ENCODE data around the gene STAB2.

STAB2 gene

DNA sequence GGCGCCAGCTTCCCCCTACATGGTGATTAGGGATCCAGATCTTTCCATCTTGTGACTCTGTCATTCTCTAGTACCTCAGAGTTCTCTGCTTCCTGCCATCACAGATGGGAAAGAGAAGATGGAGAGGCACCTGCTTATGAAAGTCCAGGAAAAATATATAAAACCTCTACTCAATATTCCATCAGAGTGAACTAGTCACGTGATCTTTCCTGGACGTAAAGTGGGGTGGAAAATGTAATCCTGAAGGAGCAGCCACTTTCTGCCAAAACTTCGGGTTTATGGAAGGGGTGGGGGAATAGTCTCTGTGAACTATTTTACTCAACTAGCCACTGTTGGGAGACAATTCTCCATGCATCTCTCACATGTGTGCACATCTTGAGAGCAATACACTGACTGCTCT lies 47.7 kb downstream of the STAB2 start:
- Histone ChIP-seq H3K9ac (ENCODE audit: low read length) (no peak overlapping the region), H3K79me2 (ENCODE audit: low read length) (no peaks in the 10 kb centered on the region), H4K20me1 (ENCODE audit: insufficient read depth, low read length) (no peaks in the 10 kb centered on the region), H3K4me2 (ENCODE audit: low read depth, low read length) (no peak overlapping the region), H3K9me2 (replicated peaks; ENCODE audit: insufficient read depth, low read length) (no peaks in the 10 kb centered on the region), H3K9me3 (replicated peaks; ENCODE audit: insufficient read depth, low read length) (no peaks in the 10 kb centered on the region), H3K4me3 (ENCODE audit: low read length) (no peak overlapping the region), H3K36me3 (replicated peaks; ENCODE audit: insufficient read depth, low read length) (no peaks in the 10 kb centered on the region), H3K4me1 (ENCODE audit: low read length) (peaks cover 2% of the 10 kb centered on the region; the same call in 1 of the 2 replicates), H2AFZ (ENCODE audit: low read length) (no peak overlapping the region), H3K27ac (ENCODE audit: low read length) (no peak overlapping the region), H3K27me3 (replicated peaks; ENCODE audit: insufficient read depth, low read length) (no peaks in the 10 kb centered on the region), H3F3A (ENCODE audit: insufficient read depth, low read length) (no peaks in the 10 kb centered on the region)
- no peak for DNase-seq
- TF ChIP-seq, protein P1, sequence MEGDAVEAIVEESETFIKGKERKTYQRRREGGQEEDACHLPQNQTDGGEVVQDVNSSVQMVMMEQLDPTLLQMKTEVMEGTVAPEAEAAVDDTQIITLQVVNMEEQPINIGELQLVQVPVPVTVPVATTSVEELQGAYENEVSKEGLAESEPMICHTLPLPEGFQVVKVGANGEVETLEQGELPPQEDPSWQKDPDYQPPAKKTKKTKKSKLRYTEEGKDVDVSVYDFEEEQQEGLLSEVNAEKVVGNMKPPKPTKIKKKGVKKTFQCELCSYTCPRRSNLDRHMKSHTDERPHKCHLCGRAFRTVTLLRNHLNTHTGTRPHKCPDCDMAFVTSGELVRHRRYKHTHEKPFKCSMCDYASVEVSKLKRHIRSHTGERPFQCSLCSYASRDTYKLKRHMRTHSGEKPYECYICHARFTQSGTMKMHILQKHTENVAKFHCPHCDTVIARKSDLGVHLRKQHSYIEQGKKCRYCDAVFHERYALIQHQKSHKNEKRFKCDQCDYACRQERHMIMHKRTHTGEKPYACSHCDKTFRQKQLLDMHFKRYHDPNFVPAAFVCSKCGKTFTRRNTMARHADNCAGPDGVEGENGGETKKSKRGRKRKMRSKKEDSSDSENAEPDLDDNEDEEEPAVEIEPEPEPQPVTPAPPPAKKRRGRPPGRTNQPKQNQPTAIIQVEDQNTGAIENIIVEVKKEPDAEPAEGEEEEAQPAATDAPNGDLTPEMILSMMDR (IDR thresholded peaks at IDR 0.05; ENCODE audit: low read length): no peak
- TF ChIP-seq EZH2phosphoT487 (IDR thresholded peaks at IDR 0.05; ENCODE audit: low read length): no peak
- TF ChIP-seq EZH2 (optimal IDR thresholded peaks at IDR 0.05; ENCODE audit: low read depth, low read length): no peak

DNA sequence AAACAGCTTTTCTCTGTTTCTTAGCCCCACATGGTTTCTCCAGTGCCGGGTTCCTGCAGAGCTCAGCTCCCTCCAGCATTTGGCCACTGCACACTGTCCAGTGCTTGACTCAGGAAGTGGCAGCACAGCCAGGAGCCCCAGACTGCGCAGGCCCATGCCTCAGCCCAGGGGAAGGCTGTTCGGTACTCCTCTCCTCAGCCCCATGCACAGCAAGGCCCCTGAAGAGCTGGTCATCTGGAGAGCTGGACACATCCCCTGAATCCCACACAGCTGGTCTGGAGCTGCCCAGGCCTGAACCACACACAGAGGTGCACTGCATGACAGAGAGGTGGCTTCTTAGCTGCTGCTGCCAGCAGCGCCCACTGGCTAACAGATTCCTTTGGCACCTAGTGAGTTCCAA lies 48.3 kb downstream of the STAB2 start:
- no peaks in the 10 kb centered on the region for H3K9me2 ChIP-seq (replicated peaks; ENCODE audit: insufficient read depth, low read length)
- TF ChIP-seq EZH2 (optimal IDR thresholded peaks at IDR 0.05; ENCODE audit: low read depth, low read length): no peak
- TF ChIP-seq, protein P1 (IDR thresholded peaks at IDR 0.05; ENCODE audit: low read length): no peak
- TF ChIP-seq EZH2phosphoT487 (IDR thresholded peaks at IDR 0.05; ENCODE audit: low read length): no peak
- peaks cover 6% of the 10 kb centered on the region; the same call in 1 of the 2 replicates for H3F3A ChIP-seq (ENCODE audit: insufficient read depth, low read length)
- H3K9me3 ChIP-seq (replicated peaks; ENCODE audit: insufficient read depth, low read length): no peaks in the 10 kb centered on the region
- no peaks in the 10 kb centered on the region for H3K27me3 ChIP-seq (replicated peaks; ENCODE audit: insufficient read depth, low read length)
- H3K4me2 ChIP-seq (ENCODE audit: low read depth, low read length): no peak overlapping the region
- no peak overlapping the region for H3K27ac ChIP-seq (ENCODE audit: low read length)
- peaks cover 8% of the 10 kb centered on the region for H3K4me1 ChIP-seq (ENCODE audit: low read length)
- no peaks in the 10 kb centered on the region for H3K79me2 ChIP-seq (ENCODE audit: low read length)
- no peaks in the 10 kb centered on the region for H3K36me3 ChIP-seq (replicated peaks; ENCODE audit: insufficient read depth, low read length)
- no peak for DNase-seq
- no peak overlapping the region for H3K4me3 ChIP-seq (ENCODE audit: low read length)
- H4K20me1 ChIP-seq (ENCODE audit: insufficient read depth, low read length): no peaks in the 10 kb centered on the region
- no peak overlapping the region for H3K9ac ChIP-seq (ENCODE audit: low read length)
- no peak overlapping the region for H2AFZ ChIP-seq (ENCODE audit: low read length)

DNA sequence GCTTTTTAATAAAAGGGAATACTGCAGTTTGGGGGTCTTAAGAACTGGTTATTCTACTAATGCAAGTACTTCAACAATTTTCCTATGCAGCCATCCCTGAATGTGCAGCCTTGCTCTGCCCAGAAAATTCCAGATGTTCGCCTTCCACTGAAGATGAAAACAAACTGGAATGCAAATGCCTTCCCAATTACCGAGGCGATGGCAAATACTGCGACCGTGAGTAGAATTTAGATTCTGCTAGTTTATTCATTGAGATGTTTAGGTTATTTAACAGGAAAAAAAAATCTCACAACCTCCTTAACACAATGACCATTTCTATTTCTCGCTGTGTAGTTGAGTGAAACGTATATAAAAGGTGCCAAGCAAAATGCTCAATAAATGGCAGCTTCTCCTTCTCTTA lies 49.9 kb downstream of the STAB2 start:
- Histone ChIP-seq H3K9me3 (replicated peaks; ENCODE audit: insufficient read depth, low read length) (no peaks in the 10 kb centered on the region), H3K4me3 (ENCODE audit: low read length) (no peak overlapping the region), H3F3A (ENCODE audit: insufficient read depth, low read length) (peaks cover 13% of the 10 kb centered on the region; the same call in 1 of the 2 replicates), H3K27me3 (replicated peaks; ENCODE audit: insufficient read depth, low read length) (no peaks in the 10 kb centered on the region), H3K9me2 (replicated peaks; ENCODE audit: insufficient read depth, low read length) (no peaks in the 10 kb centered on the region), H3K4me1 (ENCODE audit: low read length) (peaks cover 19% of the 10 kb centered on the region), H3K9ac (ENCODE audit: low read length) (no peak overlapping the region), H3K36me3 (replicated peaks; ENCODE audit: insufficient read depth, low read length) (no peaks in the 10 kb centered on the region), H3K79me2 (ENCODE audit: low read length) (no peaks in the 10 kb centered on the region), H3K27ac (ENCODE audit: low read length) (no peak overlapping the region), H2AFZ (ENCODE audit: low read length) (no peak overlapping the region), H4K20me1 (ENCODE audit: insufficient read depth, low read length) (no peaks in the 10 kb centered on the region), H3K4me2 (ENCODE audit: low read depth, low read length) (no peak overlapping the region)
- DNase-seq: no peak
- TF ChIP-seq EZH2phosphoT487 (IDR thresholded peaks at IDR 0.05; ENCODE audit: low read length) (no peak), EZH2 (optimal IDR thresholded peaks at IDR 0.05; ENCODE audit: low read depth, low read length) (no peak)
- TF ChIP-seq, protein P1 (IDR thresholded peaks at IDR 0.05; ENCODE audit: low read length): no peak
